Upper lobe of left lung (tissue), 6 donors: ENCODE data around the gene ERGIC3. TPM values are rescaled to one million over a fixed set of nuclear protein-coding genes. Genes with fewer than 3 reads are reported as not detected.
A peak's percentile ranks its signal among the peaks of the same experiment; 100 is the strongest.

Experiments
- ATAC-seq, 2 donors: fragments of 200-7000 bp; cut with Tn5 transposase; one replicate each; pipeline ENCODE4 v1.9.1; 2022; ENCODE audit warnings: mild to moderate bottlenecking in 2 of 2, moderate library complexity in 2 of 2; ENCODE audit not compliant: low FRiP score in 2 of 2
- DNase-seq, 2 donors: peaks; one replicate each; pipeline ENCODE4 v3.0.0-alpha.2; 2019 to 2020
- H3K27ac ChIP-seq, 4 donors: fragments of 200-600 bp; sonication (generic); one replicate each; pipeline ENCODE4 v1.5.1; 2016 to 2019
- H3K27me3 ChIP-seq, 4 donors: fragments of 200-600 bp; sonication (generic); one replicate each; pipeline ENCODE4 v1.5.1; 2017 to 2019
- H3K36me3 ChIP-seq, 4 donors: fragments of 200-600 bp; sonication (generic); one replicate each; pipeline ENCODE4 v1.5.1; 2016 to 2019
- H3K4me1 ChIP-seq, 4 donors: fragments of 200-600 bp; sonication (generic); one replicate each; pipeline ENCODE4 v1.5.1; 2018 to 2019
- H3K4me3 ChIP-seq, 4 donors: fragments of 200-600 bp; sonication (generic); one replicate each; pipeline ENCODE4 v1.5.1; 2017 to 2019; ENCODE audit warnings: mild to moderate bottlenecking in 2 of 4, moderate library complexity in 1 of 4
- H3K9me3 ChIP-seq, 4 donors: fragments of 200-600 bp; sonication (generic); one replicate each; pipeline ENCODE4 v1.5.1; 2018 to 2019
- EP300 ChIP-seq, 4 donors: sonication (generic); formaldehyde crosslinking; IDR thresholded peaks; one replicate each; pipeline ENCODE4 v1.5.1; 2017; ENCODE audit warnings: antibody characterized with exemption in 4 of 4, control low read depth in 2 of 4
- POLR2A ChIP-seq, 4 donors: fragments of 450-650 bp; IDR thresholded peaks; one replicate each; pipeline ENCODE4 v1.5.1; 2016 to 2017; ENCODE audit warnings: antibody characterized with exemption in 4 of 4, mild to moderate bottlenecking in 2 of 4
- POLR2AphosphoS5 ChIP-seq, 2 donors: sonication (generic); formaldehyde crosslinking; IDR thresholded peaks; one replicate each; pipeline ENCODE4 v1.5.1; 2017; ENCODE audit warnings: antibody characterized with exemption in 2 of 2
- WGBS, 2 donors: methylation state at CpG; one replicate each; pipeline ENCODE4 v1.1.5; 2017 to 2018; 5-methylcytosine and 5-hydroxymethylcytosine counted together
- total RNA-seq, 6 donors: library from RNA; depleted of rRNA in 4 of 6; stranded (reverse); fragments of >200 nt in 4 of 6; gene quantifications; one replicate each; pipeline versions ENCODE4 v1.1.0 to v1.2.1, GENCODE V29; 2016 to 2021
- TF ChIP-seq, protein P1 (sequence below), 6 experiments: fragments of 450-650 bp in 4 of 6; fragments of 200-600 bp in 2 of 6; sonication (generic) in 2 of 6; IDR thresholded peaks; one replicate each; pipeline ENCODE4 v1.5.1; 2016 to 2019; ENCODE audit warnings: antibody characterized with exemption in 6 of 6
- donor health status: DM: no; HTN: no; CAD: no; lungs with moderate emphysema.
- donor health status: DM: no; HTN: yes; CAD: no; lungs with severe emphysema.

The ERGIC3 gene
- total RNA-seq, 6 donors from 2014 or later = 115 to 223 (median 179) TPM

DNA sequence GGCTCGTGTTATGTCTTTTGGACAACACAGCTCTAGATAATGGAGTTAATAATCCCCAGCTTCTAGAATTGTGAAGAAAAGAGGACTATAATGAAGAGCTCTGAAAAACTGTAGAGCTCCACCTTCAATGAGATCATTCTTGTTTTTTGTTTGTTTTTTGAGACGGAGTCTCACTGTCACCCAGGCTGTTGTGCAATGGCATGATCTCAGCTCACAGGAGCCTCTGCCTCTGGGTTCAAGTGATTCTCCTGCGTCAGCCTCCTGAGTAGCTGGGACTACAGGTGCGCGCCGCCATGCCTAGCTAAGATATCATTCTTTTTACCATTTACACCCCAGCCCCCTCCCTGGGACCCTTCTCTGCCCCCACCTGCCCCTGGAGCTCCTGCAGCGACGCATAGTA, 36.6 kb downstream of the ERGIC3 start:
- no peaks in the 10 kb centered on the region for H3K4me1 ChIP-seq
- H3K9me3 ChIP-seq = no peaks in the 10 kb centered on the region
- H3K36me3 ChIP-seq = no peaks in the 10 kb centered on the region
- 87 to 88% methylated on average over 8 of the region's 8 CpGs for WGBS, 2 donors
- TF ChIP-seq POLR2AphosphoS5 (IDR thresholded peaks at IDR 0.05) = no peak
- no peak overlapping the region for H3K27ac ChIP-seq
- DNase-seq = no peak
- no peak overlapping the region for H3K4me3 ChIP-seq
- no peak for ATAC-seq
- H3K27me3 ChIP-seq = no peaks in the 10 kb centered on the region

DNA sequence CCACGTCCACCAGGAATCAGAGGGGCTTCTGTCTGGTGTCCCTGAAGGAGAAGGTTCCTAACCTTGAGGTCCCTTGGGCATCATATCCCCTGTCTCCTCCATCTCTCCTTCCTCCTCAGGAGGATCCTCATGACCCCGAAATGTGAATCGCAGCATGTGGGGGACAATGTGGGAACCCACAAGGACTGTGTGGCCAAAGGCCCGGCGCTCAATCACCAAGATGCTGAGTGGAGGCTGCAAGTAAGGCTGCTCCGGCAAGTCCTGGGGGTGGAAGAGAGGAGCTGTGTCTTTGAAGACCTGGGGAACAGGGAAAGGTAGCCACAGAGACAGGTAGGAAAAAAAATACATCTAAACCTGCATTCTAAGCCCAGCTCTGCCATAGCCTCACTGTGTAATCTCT, 37.3 kb downstream of the ERGIC3 start:
- H3K4me3 ChIP-seq = no peak overlapping the region
- 94 to 100% methylated on average over 5 to 6 of the region's 6 CpGs for WGBS, 2 donors
- no peaks in the 10 kb centered on the region for H3K36me3 ChIP-seq
- no peak overlapping the region for H3K27ac ChIP-seq
- H3K4me1 ChIP-seq = no peaks in the 10 kb centered on the region
- no peak for TF ChIP-seq POLR2A (IDR thresholded peaks at IDR 0.05)
- TF ChIP-seq POLR2AphosphoS5 (IDR thresholded peaks at IDR 0.05) = no peak
- TF ChIP-seq EP300 (IDR thresholded peaks at IDR 0.05) = no peak
- TF ChIP-seq, protein P1, sequence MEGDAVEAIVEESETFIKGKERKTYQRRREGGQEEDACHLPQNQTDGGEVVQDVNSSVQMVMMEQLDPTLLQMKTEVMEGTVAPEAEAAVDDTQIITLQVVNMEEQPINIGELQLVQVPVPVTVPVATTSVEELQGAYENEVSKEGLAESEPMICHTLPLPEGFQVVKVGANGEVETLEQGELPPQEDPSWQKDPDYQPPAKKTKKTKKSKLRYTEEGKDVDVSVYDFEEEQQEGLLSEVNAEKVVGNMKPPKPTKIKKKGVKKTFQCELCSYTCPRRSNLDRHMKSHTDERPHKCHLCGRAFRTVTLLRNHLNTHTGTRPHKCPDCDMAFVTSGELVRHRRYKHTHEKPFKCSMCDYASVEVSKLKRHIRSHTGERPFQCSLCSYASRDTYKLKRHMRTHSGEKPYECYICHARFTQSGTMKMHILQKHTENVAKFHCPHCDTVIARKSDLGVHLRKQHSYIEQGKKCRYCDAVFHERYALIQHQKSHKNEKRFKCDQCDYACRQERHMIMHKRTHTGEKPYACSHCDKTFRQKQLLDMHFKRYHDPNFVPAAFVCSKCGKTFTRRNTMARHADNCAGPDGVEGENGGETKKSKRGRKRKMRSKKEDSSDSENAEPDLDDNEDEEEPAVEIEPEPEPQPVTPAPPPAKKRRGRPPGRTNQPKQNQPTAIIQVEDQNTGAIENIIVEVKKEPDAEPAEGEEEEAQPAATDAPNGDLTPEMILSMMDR (IDR thresholded peaks at IDR 0.05) = no peak
- DNase-seq (no peak), ATAC-seq (no peak)
- no peaks in the 10 kb centered on the region for H3K27me3 ChIP-seq
- no peaks in the 10 kb centered on the region for H3K9me3 ChIP-seq

DNA sequence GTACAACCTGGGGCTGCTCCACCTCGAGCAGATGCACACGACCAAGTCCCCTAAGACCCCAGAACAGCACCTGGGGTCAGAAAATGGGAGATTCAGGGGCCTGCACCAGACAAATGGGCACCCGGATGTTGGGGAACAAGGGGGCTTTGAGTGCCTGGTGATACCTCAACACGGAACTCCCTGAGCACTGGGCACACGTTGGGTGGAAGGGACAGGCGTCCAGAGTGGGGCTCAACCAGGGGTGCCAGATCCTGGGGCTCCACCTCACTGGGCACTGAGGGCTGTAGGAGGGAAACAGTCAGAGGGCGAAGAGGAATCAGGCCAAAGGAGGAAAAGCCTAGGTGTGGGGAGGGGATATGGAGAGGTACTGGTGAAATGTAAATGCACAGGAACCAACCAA, 40.3 kb downstream of the ERGIC3 start:
- TF ChIP-seq POLR2AphosphoS5 (IDR thresholded peaks at IDR 0.05) (no peak), EP300 (IDR thresholded peaks at IDR 0.05) (no peak), POLR2A (IDR thresholded peaks at IDR 0.05) (no peak)
- TF ChIP-seq, protein P1 (IDR thresholded peaks at IDR 0.05) = no peak
- ATAC-seq (no peak), DNase-seq (no peak)
- Histone ChIP-seq H3K4me1 (no peaks in the 10 kb centered on the region), H3K9me3 (no peaks in the 10 kb centered on the region), H3K36me3 (no peaks in the 10 kb centered on the region), H3K4me3 (no peak overlapping the region), H3K27ac (no peak overlapping the region), H3K27me3 (no peaks in the 10 kb centered on the region)
- WGBS, 2 donors = 90 to 94% methylated on average over 7 of the region's 7 CpGs

DNA sequence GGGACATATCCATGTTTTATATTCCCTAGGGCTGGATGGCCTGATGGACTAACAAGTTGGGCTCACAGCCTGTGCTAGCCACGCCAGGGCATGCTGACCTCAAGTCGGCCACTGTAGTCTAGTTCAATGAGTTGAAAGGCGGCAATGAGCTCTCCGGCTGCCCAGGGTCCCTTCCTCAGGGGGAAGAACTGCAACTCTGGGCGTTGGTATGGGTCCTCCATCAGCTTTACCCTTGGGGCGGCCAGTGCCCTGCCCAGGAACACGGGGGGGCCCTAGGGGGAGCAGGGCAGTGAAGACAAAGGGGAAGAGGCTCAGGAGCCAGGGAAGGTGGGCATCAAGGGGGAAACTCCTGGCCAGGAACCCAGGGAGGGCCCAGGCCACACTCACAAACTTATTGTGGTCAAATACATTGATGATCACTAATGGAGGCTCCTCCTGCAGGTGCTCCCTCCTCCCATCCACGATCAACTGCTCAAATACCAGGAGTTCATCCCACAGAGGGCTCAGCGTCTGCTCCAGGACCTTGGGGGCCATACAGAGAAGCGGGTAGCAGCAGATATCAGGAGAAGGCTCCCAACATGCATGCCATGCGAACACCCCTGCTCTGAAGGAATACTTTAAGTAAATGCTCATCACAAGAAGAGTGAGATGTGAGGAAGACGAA, 41.0 kb downstream of the ERGIC3 start:
- no peaks in the 10 kb centered on the region for H3K27me3 ChIP-seq
- no peak overlapping the region for H3K4me3 ChIP-seq
- TF ChIP-seq, protein P1 (IDR thresholded peaks at IDR 0.05) = no peak
- TF ChIP-seq EP300 (IDR thresholded peaks at IDR 0.05) = no peak
- no peak for TF ChIP-seq POLR2AphosphoS5 (IDR thresholded peaks at IDR 0.05)
- no peak for TF ChIP-seq POLR2A (IDR thresholded peaks at IDR 0.05)
- H3K27ac ChIP-seq = no peak overlapping the region
- H3K36me3 ChIP-seq = no peaks in the 10 kb centered on the region
- peak in 1 of 2 donors; percentile 40 for DNase-seq
- no peak for ATAC-seq
- WGBS, 2 donors = 66 to 89% methylated on average over 8 to 12 of the region's 12 CpGs
- H3K9me3 ChIP-seq = no peaks in the 10 kb centered on the region
- H3K4me1 ChIP-seq = no peaks in the 10 kb centered on the region

DNA sequence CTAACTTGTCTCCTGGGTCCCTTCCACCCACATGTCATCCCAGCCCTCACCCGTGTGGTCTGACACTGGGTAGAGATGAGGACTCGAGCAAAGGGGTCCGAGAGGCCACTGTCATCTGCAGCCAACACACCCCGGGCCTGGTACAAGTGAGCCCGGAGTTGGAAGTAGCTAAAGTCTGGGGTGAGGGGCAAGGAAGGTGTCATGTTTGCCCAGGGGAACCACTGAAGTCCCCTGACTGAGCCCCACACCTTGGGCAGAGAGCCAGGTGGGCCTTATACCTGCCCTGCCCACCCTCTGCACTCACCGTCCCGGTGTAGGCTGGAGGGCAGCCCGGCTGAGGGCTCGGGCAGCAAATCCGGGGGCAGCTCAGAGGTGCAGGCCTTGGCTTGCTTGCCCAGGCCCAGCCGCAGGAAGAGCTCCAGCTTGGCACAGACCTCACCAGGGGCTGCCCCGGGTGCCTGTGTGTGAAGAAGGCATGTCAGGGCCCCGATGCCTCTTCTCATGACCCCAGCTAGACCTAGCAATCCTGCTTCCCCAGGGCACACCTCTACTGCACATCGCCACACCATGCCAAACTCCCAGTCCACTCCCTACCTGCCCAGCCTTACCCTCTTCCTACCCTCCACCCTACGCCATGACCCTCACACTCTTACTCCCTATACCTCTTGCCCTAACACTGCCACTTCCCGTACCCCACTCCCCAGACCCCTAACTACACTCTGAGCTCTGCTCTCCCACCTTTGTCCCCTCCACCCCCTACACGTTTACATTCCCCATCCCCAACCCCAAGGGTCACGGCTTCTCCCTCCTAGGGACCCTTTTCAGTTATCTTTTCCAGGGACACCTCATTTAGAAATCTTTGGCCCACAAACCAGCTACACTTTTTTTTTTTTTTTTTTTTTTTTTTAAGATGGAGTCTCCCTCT, 42.0 kb downstream of the ERGIC3 start:
- DNase-seq (peak in 1 of 2 donors; percentile 60), ATAC-seq (peak; percentile 37 to 47)
- Histone ChIP-seq H3K36me3 (no peaks in the 10 kb centered on the region), H3K4me1 (no peaks in the 10 kb centered on the region), H3K27me3 (no peaks in the 10 kb centered on the region), H3K27ac (no peak overlapping the region), H3K9me3 (no peaks in the 10 kb centered on the region), H3K4me3 (no peak overlapping the region)
- 92 to 93% methylated on average over 15 to 18 of the region's 18 CpGs for WGBS, 2 donors
- TF ChIP-seq, protein P1 (IDR thresholded peaks at IDR 0.05) = no peak
- TF ChIP-seq POLR2AphosphoS5 (IDR thresholded peaks at IDR 0.05) = no peak
- TF ChIP-seq EP300 (IDR thresholded peaks at IDR 0.05) = no peak
- no peak for TF ChIP-seq POLR2A (IDR thresholded peaks at IDR 0.05)
